Mesodermal cell (in vitro differentiated cells): Measurements from ENCODE around the gene ZNF385B.

Experiments
- H3K27ac ChIP-seq: 2 replicates; pipeline ENCODE4 v1.7.0; 2013; ENCODE audit warnings: mild to moderate bottlenecking, low read depth, low read length, moderate library complexity; ENCODE audit not compliant: severe bottlenecking
- H3K36me3 ChIP-seq: 2 replicates; pipeline ENCODE4 v1.7.1; 2013; ENCODE audit warnings: mild to moderate bottlenecking, low read length, moderate library complexity; ENCODE audit not compliant: control insufficient read depth, insufficient read depth
- H3K4me1 ChIP-seq: one replicate; pipeline ENCODE4 v1.7.1; 2013; ENCODE audit warnings: mild to moderate bottlenecking, low read length; ENCODE audit not compliant: insufficient read depth, control insufficient read depth, poor library complexity, severe bottlenecking
- H3K4me3 ChIP-seq: 2 replicates; pipeline ENCODE4 v1.7.0; 2013; ENCODE audit warnings: low read length, control low read depth, mild to moderate bottlenecking; ENCODE audit not compliant: insufficient read depth, poor library complexity, severe bottlenecking; ENCODE audit errors: extremely low read depth
- H3K9me3 ChIP-seq: 2 replicates; pipeline ENCODE4 v1.7.1; 2013; ENCODE audit warnings: mild to moderate bottlenecking, low read length, moderate library complexity; ENCODE audit not compliant: control insufficient read depth
- WGBS, 2 experiments: methylation state at CpG; one replicate each; pipeline ENCODE4 v1.1.5; 2013; ENCODE audit warnings: missing lambda C conversion rate in 2 of 2; ENCODE audit not compliant: insufficient coverage in 2 of 2; 5-methylcytosine and 5-hydroxymethylcytosine counted together

ZNF385B gene

DNA sequence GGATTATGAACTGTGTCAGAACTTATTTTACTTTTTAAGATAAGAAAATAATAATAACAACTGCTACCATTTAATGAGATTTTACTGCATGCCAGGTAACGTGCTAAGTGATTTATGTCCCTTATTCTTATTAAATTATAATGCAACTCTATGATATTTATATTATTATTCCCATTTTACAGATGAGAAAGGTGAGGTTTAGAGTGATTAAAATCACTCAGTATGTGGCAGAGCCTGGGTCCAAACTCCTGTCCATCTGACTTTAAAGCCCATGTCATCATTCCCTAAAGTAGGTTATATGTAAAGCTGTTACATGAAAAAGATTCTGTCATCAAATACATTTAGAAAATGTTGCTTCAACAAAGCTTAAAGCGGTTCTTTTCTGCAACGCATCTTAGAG, 308.0 kb downstream of the ZNF385B start:
- Histone ChIP-seq H3K9me3 (no peaks in the 10 kb centered on the region), H3K4me1 (no peaks in the 10 kb centered on the region), H3K36me3 (no peaks in the 10 kb centered on the region), H3K27ac (no peak overlapping the region), H3K4me3 (no peak overlapping the region)
- 80% methylated on average over 1 of the region's 3 CpGs; no CpG with 5 or more reads in 1 of the 2 experiments for WGBS, 2 experiments

DNA sequence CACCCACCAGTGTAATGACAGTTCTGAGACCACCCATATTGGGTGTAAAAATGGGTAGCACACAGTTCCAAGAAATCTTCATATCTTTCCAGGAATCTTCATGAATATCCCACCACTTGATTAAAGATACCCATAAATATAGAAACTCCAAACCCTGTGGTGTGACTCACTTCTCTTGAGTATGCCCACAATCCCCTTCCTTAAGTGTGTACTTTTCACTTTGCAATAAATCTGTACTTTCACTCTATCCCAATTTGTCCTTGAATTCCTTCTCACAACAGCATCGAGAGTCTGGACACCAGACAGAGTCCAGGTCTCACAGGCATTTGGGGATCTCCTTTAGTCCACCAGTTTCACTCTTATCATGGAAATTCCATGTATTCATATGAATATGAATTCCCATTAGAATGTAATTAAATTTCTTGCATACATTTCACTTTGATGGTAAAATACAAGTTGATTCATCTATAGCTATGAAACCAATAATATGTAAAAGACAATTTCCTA, 309.8 kb downstream of the ZNF385B start:
- Histone ChIP-seq H3K4me3 (no peak overlapping the region), H3K27ac (no peak overlapping the region), H3K36me3 (no peaks in the 10 kb centered on the region), H3K9me3 (no peaks in the 10 kb centered on the region), H3K4me1 (no peaks in the 10 kb centered on the region)
- WGBS, 2 experiments, result 40% methylated on average over 1 of the region's 1 CpG; no CpG with 5 or more reads in 1 of the 2 experiments

DNA sequence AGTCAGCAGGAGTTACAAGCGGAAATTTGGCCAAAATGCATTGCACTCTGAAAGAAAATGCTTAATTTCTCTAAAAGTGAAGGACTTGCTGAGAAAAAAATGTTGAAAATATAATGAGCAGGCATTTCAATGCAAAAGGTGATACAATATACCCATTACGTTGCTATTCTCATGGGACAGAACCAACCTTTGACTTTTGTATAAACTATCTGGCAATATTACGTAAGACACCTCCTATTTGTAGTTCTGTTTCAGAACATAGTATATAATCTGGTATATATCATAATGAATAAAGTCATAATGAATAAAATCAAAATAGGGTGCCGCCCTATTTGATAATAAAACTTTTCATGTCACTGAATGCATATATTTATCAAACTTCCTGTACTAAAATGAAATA, 310.6 kb downstream of the ZNF385B start:
- no peak overlapping the region for H3K4me3 ChIP-seq
- H3K4me1 ChIP-seq, result no peaks in the 10 kb centered on the region
- H3K27ac ChIP-seq, result no peak overlapping the region
- no peaks in the 10 kb centered on the region for H3K36me3 ChIP-seq
- 80% methylated on average over 1 of the region's 4 CpGs; no CpG with 5 or more reads in 1 of the 2 experiments for WGBS, 2 experiments
- H3K9me3 ChIP-seq, result no peaks in the 10 kb centered on the region

DNA sequence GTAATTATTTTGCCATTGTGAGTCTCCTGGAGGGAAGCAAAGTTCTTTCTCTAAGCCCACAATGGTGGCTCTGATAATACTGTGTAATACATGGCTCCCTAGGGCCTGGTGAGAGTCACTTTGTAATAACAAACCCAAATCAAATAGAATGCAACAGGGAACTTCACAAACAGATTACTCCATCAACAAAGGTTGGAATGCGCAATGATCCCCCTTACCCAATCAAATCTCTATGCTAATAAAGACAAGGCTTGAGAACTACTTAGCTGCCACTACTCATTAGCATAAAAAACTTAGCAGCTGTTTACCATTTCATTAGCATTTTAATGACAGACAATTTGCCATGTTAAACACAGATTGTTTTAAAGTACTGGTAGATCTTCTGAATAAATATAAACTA, 311.2 kb downstream of the ZNF385B start:
- no peaks in the 10 kb centered on the region for H3K36me3 ChIP-seq
- H3K4me1 ChIP-seq, result no peaks in the 10 kb centered on the region
- H3K9me3 ChIP-seq, result no peaks in the 10 kb centered on the region
- H3K27ac ChIP-seq, result no peak overlapping the region
- H3K4me3 ChIP-seq, result no peak overlapping the region
- no CpG with 5 or more reads among the region's 1 CpG for WGBS, 2 experiments

DNA sequence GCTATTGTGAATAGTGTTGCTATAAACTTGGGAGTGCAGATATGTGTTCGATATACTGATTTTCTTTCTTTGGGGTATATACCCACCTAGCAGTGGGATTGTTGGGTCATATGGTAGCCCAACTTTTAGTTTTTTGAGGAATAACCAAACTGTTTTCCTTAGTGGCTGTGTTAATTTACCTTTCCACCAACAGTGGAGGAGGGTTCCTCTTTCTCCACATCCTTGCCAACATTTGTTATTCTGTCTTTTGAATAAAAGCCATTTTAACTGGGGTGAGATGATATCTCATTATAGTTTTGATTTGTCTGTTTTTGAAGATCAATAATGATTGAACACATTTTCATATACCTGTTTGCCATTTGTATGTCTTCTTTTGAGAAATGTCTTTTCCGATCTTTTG, 314.8 kb downstream of the ZNF385B start:
- H3K27ac ChIP-seq, result no peak overlapping the region
- WGBS, 2 experiments, result no CpG with 5 or more reads among the region's 2 CpGs
- no peaks in the 10 kb centered on the region for H3K4me1 ChIP-seq
- no peaks in the 10 kb centered on the region for H3K36me3 ChIP-seq
- H3K9me3 ChIP-seq, result no peaks in the 10 kb centered on the region
- H3K4me3 ChIP-seq, result no peak overlapping the region

DNA sequence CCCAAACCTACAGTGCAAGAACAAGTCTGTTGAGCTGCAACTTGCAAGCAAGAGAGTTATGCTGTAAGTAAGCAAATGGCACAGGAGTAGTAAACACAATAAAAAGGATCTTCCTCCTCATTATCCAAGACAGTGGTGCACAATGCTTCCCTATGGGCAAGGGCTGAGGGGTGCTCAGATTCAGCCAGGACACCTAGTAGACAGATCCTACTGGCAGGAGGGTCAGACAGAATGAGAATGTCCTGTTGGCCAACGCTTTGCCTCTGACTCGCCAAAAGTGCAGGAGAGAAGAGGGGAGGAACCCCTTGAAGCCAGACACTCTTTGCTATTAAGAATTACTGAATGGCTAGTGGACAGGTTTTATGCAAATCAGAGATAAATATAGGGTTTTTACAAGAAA, 316.4 kb downstream of the ZNF385B start:
- no peak overlapping the region for H3K4me3 ChIP-seq
- H3K27ac ChIP-seq, result no peak overlapping the region
- no peaks in the 10 kb centered on the region for H3K4me1 ChIP-seq
- no peaks in the 10 kb centered on the region for H3K9me3 ChIP-seq
- WGBS, 2 experiments, result 100% methylated on average over 1 of the region's 2 CpGs; no CpG with 5 or more reads in 1 of the 2 experiments
- no peaks in the 10 kb centered on the region for H3K36me3 ChIP-seq

DNA sequence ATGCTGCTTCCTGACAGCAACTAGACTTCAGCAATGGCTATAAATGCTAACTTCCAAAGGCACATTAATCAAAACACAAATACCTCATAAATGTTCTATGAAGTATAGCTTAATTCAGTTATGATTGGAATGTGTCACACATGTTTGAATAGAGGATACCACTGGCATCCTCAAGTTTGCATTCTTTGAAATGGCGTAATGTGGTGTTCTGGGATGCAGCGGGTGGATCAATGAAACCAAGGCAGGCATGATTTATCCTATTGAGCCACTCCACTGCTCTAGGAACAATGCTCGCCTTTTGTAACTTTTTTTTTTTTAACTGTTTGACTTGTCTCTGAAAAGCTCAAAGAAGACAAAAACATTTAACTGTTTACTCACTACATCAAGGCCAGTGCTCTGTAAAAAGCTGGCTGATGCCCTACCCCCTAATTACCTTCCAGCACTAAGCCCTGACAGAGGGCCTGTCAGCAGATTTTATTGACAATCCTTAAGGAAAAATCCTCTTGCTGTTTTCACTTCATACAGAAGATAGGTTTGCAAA, 318.0 kb downstream of the ZNF385B start:
- Histone ChIP-seq H3K4me1 (no peaks in the 10 kb centered on the region), H3K9me3 (no peaks in the 10 kb centered on the region), H3K27ac (no peak overlapping the region), H3K36me3 (no peaks in the 10 kb centered on the region), H3K4me3 (no peak overlapping the region)
- 71 to 79% methylated on average over 3 of the region's 3 CpGs for WGBS, 2 experiments

DNA sequence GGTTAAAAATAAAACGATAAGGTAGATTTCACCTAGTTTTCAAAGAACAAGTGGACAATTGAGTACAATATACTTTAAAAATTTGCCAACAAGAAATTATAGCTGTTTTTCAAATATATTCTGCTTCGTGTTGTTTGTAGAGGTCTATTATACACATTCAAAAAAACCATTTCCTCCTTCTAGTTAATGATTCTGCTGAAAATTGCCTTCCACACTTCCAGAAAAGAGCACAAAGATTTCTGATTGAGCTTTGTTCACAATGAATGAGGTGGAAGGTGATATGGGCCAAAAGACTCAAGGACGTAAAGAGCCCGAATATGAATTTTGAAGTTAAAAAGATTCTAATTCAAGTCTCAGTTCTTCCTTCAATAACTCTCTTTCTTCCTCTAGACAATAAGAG, 319.8 kb downstream of the ZNF385B start:
- H3K36me3 ChIP-seq, result no peaks in the 10 kb centered on the region
- no peaks in the 10 kb centered on the region for H3K4me1 ChIP-seq
- no peaks in the 10 kb centered on the region for H3K9me3 ChIP-seq
- WGBS, 2 experiments, result no CpG with 5 or more reads among the region's 4 CpGs
- no peak overlapping the region for H3K4me3 ChIP-seq
- H3K27ac ChIP-seq, result no peak overlapping the region

DNA sequence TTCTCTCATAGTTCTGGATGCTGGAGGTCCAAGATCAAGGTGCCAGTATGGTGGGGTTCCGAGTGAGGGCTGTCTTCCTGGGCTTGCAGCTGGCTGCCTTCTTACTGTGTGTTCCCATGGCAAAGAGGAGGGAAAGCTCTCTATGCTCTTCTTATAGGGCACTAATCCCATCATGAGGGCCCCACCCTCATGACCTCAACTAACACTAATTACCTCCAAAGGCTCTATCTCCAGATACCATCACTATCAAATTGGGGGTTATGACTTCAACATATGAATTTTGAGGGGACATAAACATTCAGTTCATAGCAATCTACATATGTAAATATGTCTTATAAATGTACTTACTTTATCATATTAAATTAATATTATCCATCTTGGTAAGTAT, 322.3 kb downstream of the ZNF385B start:
- Histone ChIP-seq H3K36me3 (no peaks in the 10 kb centered on the region), H3K4me1 (no peaks in the 10 kb centered on the region), H3K4me3 (no peak overlapping the region), H3K27ac (no peak overlapping the region), H3K9me3 (no peaks in the 10 kb centered on the region)
- no CpG with 5 or more reads among the region's 1 CpG for WGBS, 2 experiments

DNA sequence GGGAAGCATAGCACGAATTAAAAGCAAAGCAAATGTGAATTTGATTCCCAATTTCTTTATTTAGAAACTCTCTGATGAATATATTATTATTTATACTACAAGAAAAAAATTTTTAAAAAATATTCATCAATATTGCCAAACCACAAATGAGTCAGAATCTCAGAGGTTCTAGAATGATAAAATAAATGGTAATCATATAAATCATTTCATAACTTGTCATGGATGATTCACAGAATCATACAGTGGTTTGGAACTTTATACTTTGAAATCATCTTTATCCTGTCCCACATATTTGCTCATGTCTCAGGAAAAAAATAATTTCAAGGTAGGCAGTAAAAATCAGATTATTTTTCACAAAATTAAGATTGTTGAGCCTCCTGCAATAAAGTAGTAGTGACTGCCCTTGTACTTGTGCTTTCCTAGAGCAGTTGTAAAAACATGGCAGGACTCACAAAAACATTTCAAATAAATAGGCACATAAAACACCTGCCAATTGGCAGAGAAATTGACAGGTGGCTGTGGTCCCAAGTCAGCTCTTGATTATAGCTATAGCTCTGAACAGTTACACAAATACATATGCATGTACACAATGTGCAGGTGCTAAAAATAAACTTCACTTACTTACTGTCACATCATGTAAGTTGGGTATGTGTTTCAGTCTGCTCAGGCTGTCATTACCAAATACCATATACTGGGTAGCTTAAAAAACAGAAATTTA, 322.8 kb downstream of the ZNF385B start:
- Histone ChIP-seq H3K4me3 (no peak overlapping the region), H3K9me3 (no peaks in the 10 kb centered on the region), H3K4me1 (no peaks in the 10 kb centered on the region), H3K36me3 (no peaks in the 10 kb centered on the region), H3K27ac (no peak overlapping the region)
- no CpG with 5 or more reads among the region's 1 CpG for WGBS, 2 experiments

DNA sequence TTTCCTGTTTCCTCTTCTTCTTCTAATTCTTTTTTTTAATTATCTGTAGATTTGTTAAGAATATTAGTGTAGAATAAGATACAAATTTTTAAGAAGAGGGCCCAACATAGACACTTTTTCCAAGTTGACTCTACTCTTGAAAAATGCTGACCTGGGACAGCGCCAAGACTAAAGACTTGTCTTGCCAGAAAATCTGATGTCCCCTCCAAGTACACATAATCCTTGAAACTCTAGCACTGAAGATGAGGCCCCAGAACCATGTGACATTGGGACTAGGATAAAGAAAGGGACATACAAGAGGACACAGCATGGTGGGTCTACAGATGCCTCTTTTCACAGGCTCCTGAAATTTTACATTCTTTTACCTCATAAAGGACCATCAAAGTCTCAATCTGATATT, 325.2 kb downstream of the ZNF385B start:
- Histone ChIP-seq H3K4me1 (no peaks in the 10 kb centered on the region), H3K9me3 (no peaks in the 10 kb centered on the region), H3K36me3 (no peaks in the 10 kb centered on the region), H3K27ac (no peak overlapping the region), H3K4me3 (no peak overlapping the region)
- 100% methylated on average over 1 of the region's 1 CpG; no CpG with 5 or more reads in 1 of the 2 experiments for WGBS, 2 experiments
